ENCODE results near the gene MBD4. TPM values are rescaled to one million over a fixed set of nuclear protein-coding genes. Genes with fewer than 3 reads are reported as not detected.

MBD4 gene
- total RNA-seq, 4 donors from 2014 or later, result 15.4 to 18.1 (median 16.4) TPM

- TF ChIP-seq POLR2A (IDR thresholded peaks at IDR 0.05) (no peak), CTCF (IDR thresholded peaks at IDR 0.05 in 4 of 5, conservative IDR thresholded peaks at IDR 0.05 in 1 of 5) (no peak)
- no peaks in the 10 kb centered on the region for H3K27me3 ChIP-seq
- ATAC-seq (peak; percentile 96), DNase-seq (peak; percentile 88 to 90)
- intact Hi-C loops (cut with DNase I; ENCODE audit: low total_unique reads) (loop anchor here (1.0 to 2.0 kb wide), 2 partner anchors 11 to 30 kb away; partner anchors contain the start of gene MBD4), in situ Hi-C loops (cut with MboI; ENCODE audit: low sequenced_read_pairs in 4 of 4) (no loop called here)
- peak within 1 kb of the TSS; percentile 56 to 73 (median 73) for H3K27ac ChIP-seq
- H3K9me3 ChIP-seq, result no peaks in the 10 kb centered on the region
- peak within 1 kb of the TSS; percentile 44 to 76 (median 66) for H3K4me3 ChIP-seq
- H3K36me3 ChIP-seq, result peaks cover 0 to 32% of the 10 kb centered on the region in 2 donors
- H3K4me1 ChIP-seq, result peaks cover 7 to 11% of the 10 kb centered on the region in 2 donors
These were observed 11.2 kb downstream of the MBD4 start, which contains the start of gene EFCAB12 for GRCh38 chr3:129428376-129429079. TSS of gene EFCAB12 (minus strand) at chr3:129428636. CDS start at chr3:129428488, 148 bp downstream.

- H3K4me3 ChIP-seq, result peak overlapping the region; percentile 44 to 76 (median 66)
- ATAC-seq, result no peak
- H3K27ac ChIP-seq, result no peak overlapping the region
- TF ChIP-seq CTCF (IDR thresholded peaks at IDR 0.05 in 4 of 5, conservative IDR thresholded peaks at IDR 0.05 in 1 of 5) (no peak), POLR2A (IDR thresholded peaks at IDR 0.05) (no peak)
- no peaks in the 10 kb centered on the region for H3K9me3 ChIP-seq
- H3K36me3 ChIP-seq, result peaks cover 0 to 26% of the 10 kb centered on the region in 2 donors
- in situ Hi-C loops (cut with MboI; ENCODE audit: low sequenced_read_pairs in 4 of 4), result no loop called here
- intact Hi-C loops (cut with DNase I; ENCODE audit: low total_unique reads), result loop anchor here (1.0 to 2.0 kb wide), 2 partner anchors 11 to 29 kb away; partner anchors contain the start of gene MBD4
- DNase-seq, result no peak
- peaks cover 7 to 11% of the 10 kb centered on the region in 2 donors for H3K4me1 ChIP-seq
- no peaks in the 10 kb centered on the region for H3K27me3 ChIP-seq
These were observed 11.8 kb downstream of the MBD4 start for GRCh38 chr3:129428007-129428375.

- H3K36me3 ChIP-seq, result peaks cover 0 to 4% of the 10 kb centered on the region in 2 donors
- in situ Hi-C loops (cut with MboI; ENCODE audit: low sequenced_read_pairs in 4 of 4), result no loop called here
- H3K9me3 ChIP-seq, result no peaks in the 10 kb centered on the region
- no peak for DNase-seq
- ATAC-seq, result no peak
- intact Hi-C loops (cut with DNase I; ENCODE audit: low total_unique reads), result no loop called here
- TF ChIP-seq POLR2A (IDR thresholded peaks at IDR 0.05), result no peak
- no peak for TF ChIP-seq CTCF (IDR thresholded peaks at IDR 0.05 in 4 of 5, conservative IDR thresholded peaks at IDR 0.05 in 1 of 5)
- no peak overlapping the region for H3K27ac ChIP-seq
- H3K4me3 ChIP-seq, result no peak overlapping the region
- no peaks in the 10 kb centered on the region for H3K27me3 ChIP-seq
- peaks cover 7 to 11% of the 10 kb centered on the region in 2 donors for H3K4me1 ChIP-seq
These were observed 14.1 kb downstream of the MBD4 start for GRCh38 chr3:129425619-129426018.

- in situ Hi-C loops (cut with MboI; ENCODE audit: low sequenced_read_pairs in 4 of 4) (no loop called here), intact Hi-C loops (cut with DNase I; ENCODE audit: low total_unique reads) (no loop called here)
- Histone ChIP-seq H3K36me3 (no peaks in the 10 kb centered on the region), H3K4me3 (no peak overlapping the region), H3K27ac (no peak overlapping the region), H3K27me3 (no peaks in the 10 kb centered on the region), H3K9me3 (no peaks in the 10 kb centered on the region), H3K4me1 (peaks cover 7 to 11% of the 10 kb centered on the region in 2 donors)
- no peak for DNase-seq
- TF ChIP-seq CTCF (IDR thresholded peaks at IDR 0.05 in 4 of 5, conservative IDR thresholded peaks at IDR 0.05 in 1 of 5) (no peak), POLR2A (IDR thresholded peaks at IDR 0.05) (no peak)
- no peak for ATAC-seq
These were observed 14.5 kb downstream of the MBD4 start for GRCh38 chr3:129425213-129425612.
